VCaP (cell line): Measurements from ENCODE around the gene PNLIP.

ENCODE experiments used
- H3K27ac ChIP-seq: fragments of 450-650 bp; 2 replicates; pipeline ENCODE4 v1.5.1; 2017
- CTCF ChIP-seq: fragments of 450-650 bp; conservative IDR thresholded peaks from 2 replicates; pipeline ENCODE4 v1.5.1; 2017; ENCODE audit warnings: mild to moderate bottlenecking, moderate library complexity

Gene PNLIP

GRCh38 chr10:116594525-116595035, 48.8 kb downstream of the PNLIP start:
- H3K27ac ChIP-seq, result no peak overlapping the region
- no peak for TF ChIP-seq CTCF

- TF ChIP-seq CTCF, result no peak
- H3K27ac ChIP-seq, result no peak overlapping the region
Measured at GRCh38 chr10:116596062-116596461, 50.3 kb downstream of the PNLIP start.

- H3K27ac ChIP-seq, result no peak overlapping the region
- TF ChIP-seq CTCF, result no peak
Measured at GRCh38 chr10:116597543-116597942, 51.8 kb downstream of the PNLIP start.

GRCh38 chr10:116598329-116598728, 52.6 kb downstream of the PNLIP start:
- H3K27ac ChIP-seq, result no peak overlapping the region
- TF ChIP-seq CTCF, result no peak

GRCh38 chr10:116599991-116600390, 54.3 kb downstream of the PNLIP start:
- H3K27ac ChIP-seq, result no peak overlapping the region
- no peak for TF ChIP-seq CTCF

- no peak for TF ChIP-seq CTCF
- no peak overlapping the region for H3K27ac ChIP-seq
Measured at GRCh38 chr10:116602648-116603400, 57.1 kb downstream of the PNLIP start.

- no peak for TF ChIP-seq CTCF
- no peak overlapping the region for H3K27ac ChIP-seq
Measured at GRCh38 chr10:116606061-116606483, 60.3 kb downstream of the PNLIP start.
